ENCODE results near the gene KHDC4. TPM values are rescaled to one million over a fixed set of nuclear protein-coding genes. Genes with fewer than 3 reads are reported as not detected.
"Not testable (repeated sequence)": the region's sequence is repeated elsewhere in the genome, so short reads cannot be mapped to it uniquely, and the experiment has no call there.

The KHDC4 gene
- total and polyA plus RNA-seq, 2 experiments from 2014 or later, result 47.1 to 57.7 TPM

DNA sequence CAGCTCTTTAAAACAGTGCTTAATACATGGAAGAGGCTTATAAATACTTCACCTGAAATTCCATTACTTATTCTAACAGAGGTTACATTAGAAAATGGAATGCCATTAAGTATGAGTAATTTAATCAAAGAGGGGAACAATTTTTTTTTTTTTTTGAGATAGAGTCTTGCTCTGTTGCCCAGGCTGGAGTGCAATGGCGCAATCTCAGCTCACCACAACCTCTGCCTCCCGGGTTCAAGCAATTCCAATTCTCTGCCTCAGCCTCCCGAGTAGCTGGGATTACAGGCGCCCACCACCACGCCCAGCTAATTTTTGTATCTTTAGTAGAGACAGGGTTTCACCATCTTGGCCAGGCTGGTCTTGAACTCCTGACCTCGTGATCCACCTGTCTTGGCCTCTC lies 38.6 kb downstream of the KHDC4 start:
- H3K4me1 ChIP-seq (ENCODE audit: insufficient read depth); H3K27ac Mint-ChIP-seq; H3K9me3 Mint-ChIP-seq; H3K27me3 Mint-ChIP-seq (ENCODE audit: insufficient read depth, low read depth, poor library complexity); H3K4me1 Mint-ChIP-seq; ATAC-seq; H3K27me3 ChIP-seq (ENCODE audit: insufficient read depth); H3K4me2 ChIP-seq; H2AFZ ChIP-seq; H3K79me2 ChIP-seq (replicated peaks; ENCODE audit: insufficient read depth); H3K9me2 ChIP-seq (ENCODE audit: insufficient read depth); H3F3A ChIP-seq (replicated peaks; ENCODE audit: low read depth); DNase-seq (ENCODE audit: low spot score); H3K27ac ChIP-seq (ENCODE audit: low read depth); H3K4me3 ChIP-seq; H3K4me3 Mint-ChIP-seq; H4K20me1 ChIP-seq (replicated peaks; ENCODE audit: insufficient read depth): not testable (repeated sequence)
- H3K36me3 ChIP-seq (ENCODE audit: insufficient read depth), result peaks cover 11% of the 10 kb centered on the region
- H3K36me3 Mint-ChIP-seq (ENCODE audit: low read depth), result peaks cover 38% of the 10 kb centered on the region

DNA sequence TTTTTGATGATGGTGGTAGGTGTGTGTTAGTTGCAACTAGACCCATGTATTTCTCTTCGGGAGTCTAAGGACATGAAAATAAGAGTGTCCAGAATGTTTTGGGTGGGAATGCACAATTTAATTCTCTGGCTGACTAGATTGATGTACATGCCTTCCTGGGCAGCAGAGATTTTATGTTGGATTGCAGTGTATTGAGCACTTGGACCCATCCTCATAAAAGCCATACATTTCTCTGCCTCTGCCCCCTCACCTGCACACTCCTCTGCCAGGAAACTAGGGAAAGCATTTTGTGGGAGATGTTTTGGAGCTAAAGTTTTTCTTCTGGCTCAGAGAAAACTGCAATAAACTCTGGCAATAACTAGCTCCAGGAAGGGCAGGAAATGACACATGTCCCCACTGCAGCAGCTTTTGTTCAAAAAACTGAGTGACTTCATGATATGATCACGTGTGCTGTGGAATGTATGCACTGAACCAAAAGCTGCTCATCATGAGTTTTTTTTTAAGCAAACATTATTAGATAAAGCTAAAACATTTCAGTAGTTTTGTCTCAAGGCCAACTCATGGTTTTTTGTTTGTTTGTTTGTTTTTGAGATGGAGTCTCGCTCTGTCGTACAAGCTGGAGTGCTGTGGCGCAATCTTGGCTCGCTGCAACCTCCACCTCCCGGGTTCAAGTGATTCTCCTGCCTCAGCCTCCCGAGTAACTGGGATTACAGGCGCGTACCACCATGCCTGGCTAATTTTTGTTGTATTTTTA lies 40.6 kb downstream of the KHDC4 start:
- Histone ChIP-seq H4K20me1 (replicated peaks; ENCODE audit: insufficient read depth) (no peaks in the 10 kb centered on the region), H3K36me3 (ENCODE audit: insufficient read depth) (no peaks in the 10 kb centered on the region), H3F3A (replicated peaks; ENCODE audit: low read depth) (no peaks in the 10 kb centered on the region; the same call in 1 of the 2 replicates), H3K4me1 (ENCODE audit: insufficient read depth) (no peaks in the 10 kb centered on the region), H3K9me2 (ENCODE audit: insufficient read depth) (no peaks in the 10 kb centered on the region), H3K27me3 (ENCODE audit: insufficient read depth) (no peaks in the 10 kb centered on the region), H3K27ac (ENCODE audit: low read depth) (0 out of 2 replicates have a peak overlapping the region, but pooled peaks have one; percentile 45), H3K4me2 (no peak overlapping the region), H3K79me2 (replicated peaks; ENCODE audit: insufficient read depth) (no peaks in the 10 kb centered on the region), H2AFZ (no peak overlapping the region), H3K4me3 (no peak overlapping the region)
- Mint-ChIP-seq H3K4me3 (no peak overlapping the region), H3K27ac (no peak overlapping the region), H3K9me3 (no peaks in the 10 kb centered on the region), H3K36me3 (ENCODE audit: low read depth) (peaks cover 19% of the 10 kb centered on the region; the same call in 2 of the 3 replicates), H3K27me3 (ENCODE audit: insufficient read depth, low read depth, poor library complexity) (no peaks in the 10 kb centered on the region), H3K4me1 (no peaks in the 10 kb centered on the region)
- DNase-seq (ENCODE audit: low spot score), result no peak
- ATAC-seq, result no peak
- TF ChIP-seq ZNF114 (CRISPR knock-in tag; IDR thresholded peaks at IDR 0.05) (no peak), POLR2AphosphoS5 (IDR thresholded peaks at IDR 0.05; ENCODE audit: low read depth) (no peak), ZNF331 (CRISPR knock-in tag; IDR thresholded peaks at IDR 0.05; ENCODE audit: low read depth) (no peak), JUNB (IDR thresholded peaks at IDR 0.05; ENCODE audit: unreplicated experiment) (no peak), NANOG (IDR thresholded peaks at IDR 0.05; ENCODE audit: borderline replicate concordance) (no peak), EZH2 (IDR thresholded peaks at IDR 0.05; ENCODE audit: low read depth, unreplicated experiment) (no peak), EZH2phosphoT487 (IDR thresholded peaks at IDR 0.05; ENCODE audit: unreplicated experiment) (no peak)
- TF ChIP-seq, protein P1, sequence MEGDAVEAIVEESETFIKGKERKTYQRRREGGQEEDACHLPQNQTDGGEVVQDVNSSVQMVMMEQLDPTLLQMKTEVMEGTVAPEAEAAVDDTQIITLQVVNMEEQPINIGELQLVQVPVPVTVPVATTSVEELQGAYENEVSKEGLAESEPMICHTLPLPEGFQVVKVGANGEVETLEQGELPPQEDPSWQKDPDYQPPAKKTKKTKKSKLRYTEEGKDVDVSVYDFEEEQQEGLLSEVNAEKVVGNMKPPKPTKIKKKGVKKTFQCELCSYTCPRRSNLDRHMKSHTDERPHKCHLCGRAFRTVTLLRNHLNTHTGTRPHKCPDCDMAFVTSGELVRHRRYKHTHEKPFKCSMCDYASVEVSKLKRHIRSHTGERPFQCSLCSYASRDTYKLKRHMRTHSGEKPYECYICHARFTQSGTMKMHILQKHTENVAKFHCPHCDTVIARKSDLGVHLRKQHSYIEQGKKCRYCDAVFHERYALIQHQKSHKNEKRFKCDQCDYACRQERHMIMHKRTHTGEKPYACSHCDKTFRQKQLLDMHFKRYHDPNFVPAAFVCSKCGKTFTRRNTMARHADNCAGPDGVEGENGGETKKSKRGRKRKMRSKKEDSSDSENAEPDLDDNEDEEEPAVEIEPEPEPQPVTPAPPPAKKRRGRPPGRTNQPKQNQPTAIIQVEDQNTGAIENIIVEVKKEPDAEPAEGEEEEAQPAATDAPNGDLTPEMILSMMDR (conservative IDR thresholded peaks at IDR 0.05; ENCODE audit: low read depth in 2 of 2), result no peak
- TF ChIP-seq, protein P2, sequence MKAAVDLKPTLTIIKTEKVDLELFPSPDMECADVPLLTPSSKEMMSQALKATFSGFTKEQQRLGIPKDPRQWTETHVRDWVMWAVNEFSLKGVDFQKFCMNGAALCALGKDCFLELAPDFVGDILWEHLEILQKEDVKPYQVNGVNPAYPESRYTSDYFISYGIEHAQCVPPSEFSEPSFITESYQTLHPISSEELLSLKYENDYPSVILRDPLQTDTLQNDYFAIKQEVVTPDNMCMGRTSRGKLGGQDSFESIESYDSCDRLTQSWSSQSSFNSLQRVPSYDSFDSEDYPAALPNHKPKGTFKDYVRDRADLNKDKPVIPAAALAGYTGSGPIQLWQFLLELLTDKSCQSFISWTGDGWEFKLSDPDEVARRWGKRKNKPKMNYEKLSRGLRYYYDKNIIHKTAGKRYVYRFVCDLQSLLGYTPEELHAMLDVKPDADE (IDR thresholded peaks at IDR 0.05), result no peak
- TF ChIP-seq, protein P3, sequence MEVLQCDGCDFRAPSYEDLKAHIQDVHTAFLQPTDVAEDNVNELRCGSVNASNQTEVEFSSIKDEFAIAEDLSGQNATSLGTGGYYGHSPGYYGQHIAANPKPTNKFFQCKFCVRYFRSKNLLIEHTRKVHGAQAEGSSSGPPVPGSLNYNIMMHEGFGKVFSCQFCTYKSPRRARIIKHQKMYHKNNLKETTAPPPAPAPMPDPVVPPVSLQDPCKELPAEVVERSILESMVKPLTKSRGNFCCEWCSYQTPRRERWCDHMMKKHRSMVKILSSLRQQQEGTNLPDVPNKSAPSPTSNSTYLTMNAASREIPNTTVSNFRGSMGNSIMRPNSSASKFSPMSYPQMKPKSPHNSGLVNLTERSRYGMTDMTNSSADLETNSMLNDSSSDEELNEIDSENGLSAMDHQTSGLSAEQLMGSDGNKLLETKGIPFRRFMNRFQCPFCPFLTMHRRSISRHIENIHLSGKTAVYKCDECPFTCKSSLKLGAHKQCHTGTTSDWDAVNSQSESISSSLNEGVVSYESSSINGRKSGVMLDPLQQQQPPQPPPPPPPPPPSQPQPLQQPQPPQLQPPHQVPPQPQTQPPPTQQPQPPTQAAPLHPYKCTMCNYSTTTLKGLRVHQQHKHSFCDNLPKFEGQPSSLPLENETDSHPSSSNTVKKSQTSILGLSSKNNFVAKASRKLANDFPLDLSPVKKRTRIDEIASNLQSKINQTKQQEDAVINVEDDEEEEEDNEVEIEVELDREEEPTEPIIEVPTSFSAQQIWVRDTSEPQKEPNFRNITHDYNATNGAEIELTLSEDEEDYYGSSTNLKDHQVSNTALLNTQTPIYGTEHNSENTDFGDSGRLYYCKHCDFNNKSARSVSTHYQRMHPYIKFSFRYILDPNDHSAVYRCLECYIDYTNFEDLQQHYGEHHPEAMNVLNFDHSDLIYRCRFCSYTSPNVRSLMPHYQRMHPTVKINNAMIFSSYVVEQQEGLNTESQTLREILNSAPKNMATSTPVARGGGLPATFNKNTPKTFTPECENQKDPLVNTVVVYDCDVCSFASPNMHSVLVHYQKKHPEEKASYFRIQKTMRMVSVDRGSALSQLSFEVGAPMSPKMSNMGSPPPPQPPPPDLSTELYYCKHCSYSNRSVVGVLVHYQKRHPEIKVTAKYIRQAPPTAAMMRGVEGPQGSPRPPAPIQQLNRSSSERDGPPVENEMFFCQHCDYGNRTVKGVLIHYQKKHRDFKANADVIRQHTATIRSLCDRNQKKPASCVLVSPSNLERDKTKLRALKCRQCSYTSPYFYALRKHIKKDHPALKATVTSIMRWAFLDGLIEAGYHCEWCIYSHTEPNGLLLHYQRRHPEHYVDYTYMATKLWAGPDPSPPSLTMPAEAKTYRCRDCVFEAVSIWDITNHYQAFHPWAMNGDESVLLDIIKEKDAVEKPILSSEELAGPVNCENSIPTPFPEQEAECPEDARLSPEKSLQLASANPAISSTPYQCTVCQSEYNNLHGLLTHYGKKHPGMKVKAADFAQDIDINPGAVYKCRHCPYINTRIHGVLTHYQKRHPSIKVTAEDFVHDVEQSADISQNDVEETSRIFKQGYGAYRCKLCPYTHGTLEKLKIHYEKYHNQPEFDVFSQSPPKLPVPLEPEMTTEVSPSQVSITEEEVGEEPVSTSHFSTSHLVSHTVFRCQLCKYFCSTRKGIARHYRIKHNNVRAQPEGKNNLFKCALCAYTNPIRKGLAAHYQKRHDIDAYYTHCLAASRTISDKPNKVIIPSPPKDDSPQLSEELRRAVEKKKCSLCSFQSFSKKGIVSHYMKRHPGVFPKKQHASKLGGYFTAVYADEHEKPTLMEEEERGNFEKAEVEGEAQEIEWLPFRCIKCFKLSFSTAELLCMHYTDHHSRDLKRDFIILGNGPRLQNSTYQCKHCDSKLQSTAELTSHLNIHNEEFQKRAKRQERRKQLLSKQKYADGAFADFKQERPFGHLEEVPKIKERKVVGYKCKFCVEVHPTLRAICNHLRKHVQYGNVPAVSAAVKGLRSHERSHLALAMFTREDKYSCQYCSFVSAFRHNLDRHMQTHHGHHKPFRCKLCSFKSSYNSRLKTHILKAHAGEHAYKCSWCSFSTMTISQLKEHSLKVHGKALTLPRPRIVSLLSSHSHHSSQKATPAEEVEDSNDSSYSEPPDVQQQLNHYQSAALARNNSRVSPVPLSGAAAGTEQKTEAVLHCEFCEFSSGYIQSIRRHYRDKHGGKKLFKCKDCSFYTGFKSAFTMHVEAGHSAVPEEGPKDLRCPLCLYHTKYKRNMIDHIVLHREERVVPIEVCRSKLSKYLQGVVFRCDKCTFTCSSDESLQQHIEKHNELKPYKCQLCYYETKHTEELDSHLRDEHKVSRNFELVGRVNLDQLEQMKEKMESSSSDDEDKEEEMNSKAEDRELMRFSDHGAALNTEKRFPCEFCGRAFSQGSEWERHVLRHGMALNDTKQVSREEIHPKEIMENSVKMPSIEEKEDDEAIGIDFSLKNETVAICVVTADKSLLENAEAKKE (CRISPR knock-in tag; IDR thresholded peaks at IDR 0.05), result no peak

Measured in GM23338 (cell line).